HepG2 (cell line): Measurements from ENCODE around the gene ME3. TPM values are rescaled to one million over a fixed set of nuclear protein-coding genes. Genes with fewer than 3 reads are reported as not detected.
A peak's percentile ranks its signal among the peaks of the same experiment; 100 is the strongest.

ENCODE experiments used
- ATAC-seq: fragments of 200-7000 bp; cut with Tn5 transposase; 3 replicates; pipeline ENCODE4 v1.9.1; 2020; ENCODE audit warnings: mild to moderate bottlenecking, moderate library complexity
- BruUV-seq: library from RNA; stranded (reverse); fragments of 400-500 nt; replicated peaks from 2 replicates; lab custom pipeline; 2021; lab: Mats Ljungman, UMichigan
- CTCF ChIA-PET: fragments of 300-600 bp; formaldehyde crosslinking; extraction: SDS; loops from one replicate; lab custom pipeline; 2021; ENCODE audit warnings: low total read pairs, inconsistent platforms, low intra/inter-chr PET ratio; lab: Yijun Ruan, JAX
- POLR2A ChIA-PET: fragments of 350-600 bp; sonication (Branson Sonifier 250); formaldehyde crosslinking; loops from one replicate; lab custom pipeline; 2020; ENCODE audit warnings: antibody characterized with exemption, inconsistent platforms; lab: Yijun Ruan, JAX
- DNase-seq: peaks from one replicate; pipeline ENCODE4 v3.0.0-alpha.2; 2015; ENCODE audit warnings: low spot score
- FAIRE-seq: peaks from 3 replicates; lab custom pipeline; 2011; peaks lifted over from hg19 to GRCh38; lab: Jason Lieb, UNC
- H2AFZ ChIP-seq: one replicate; pipeline ENCODE4 v1.6.1; 2011; ENCODE audit warnings: low read length, inconsistent platforms
- H3K27ac ChIP-seq: fragments of 300-600 bp; 3 replicates; pipeline ENCODE4 v1.8.0; 2011; ENCODE audit warnings: mixed run types, mild to moderate bottlenecking, mixed read lengths, low read length, inconsistent platforms; ENCODE audit not compliant: insufficient read depth; ENCODE audit errors: extremely low read length
- H3K27me3 ChIP-seq, 2 experiments: fragments of 200-600 bp in 1 of 2; 2 replicates in 1 of 2; 3 replicates in 1 of 2; pipeline versions ENCODE4 v1.6.0 to v1.8.0; 2011; ENCODE audit warnings: low read length in 2 of 2, mild to moderate bottlenecking in 2 of 2, moderate library complexity in 2 of 2, inconsistent platforms in 1 of 2; ENCODE audit not compliant: insufficient read depth in 2 of 2, control insufficient read depth in 1 of 2
- H3K36me3 ChIP-seq, 2 experiments: fragments of 200-600 bp in 1 of 2; replicated peaks in 1 of 2; 2 replicates in 1 of 2; 3 replicates in 1 of 2; pipeline versions ENCODE4 v1.5.1 to v1.8.0; 2011; ENCODE audit warnings: low read length in 2 of 2, inconsistent platforms in 1 of 2; ENCODE audit not compliant: insufficient read depth in 2 of 2, control insufficient read depth in 1 of 2
- H3K4me1 ChIP-seq: 2 replicates; pipeline ENCODE4 v1.5.1; 2012; ENCODE audit warnings: low read length, inconsistent platforms; ENCODE audit not compliant: insufficient read depth
- H3K4me2 ChIP-seq: 2 replicates; pipeline ENCODE4 v1.6.0; 2011; ENCODE audit warnings: low read depth, low read length, inconsistent platforms
- H3K4me3 ChIP-seq, 3 experiments: fragments of 200-600 bp in 1 of 3; sonication (generic), shearing (Covaris generic) in 1 of 3; replicated peaks in 1 of 3; 2 replicates each; pipeline ENCODE4 v1.5.1; 2011 to 2016; ENCODE audit warnings: low read length in 3 of 3, inconsistent platforms in 2 of 3, low read depth in 2 of 3, mild to moderate bottlenecking in 2 of 3, control low read depth in 1 of 3, mixed read lengths in 1 of 3; ENCODE audit not compliant: insufficient read depth in 1 of 3
- H3K79me2 ChIP-seq: one replicate; pipeline ENCODE4 v1.6.1; 2011; ENCODE audit warnings: low read length, inconsistent platforms; ENCODE audit not compliant: insufficient read depth
- H3K9ac ChIP-seq: 2 replicates; pipeline ENCODE4 v1.6.0; 2011; ENCODE audit warnings: mild to moderate bottlenecking, low read depth, low read length, inconsistent platforms; ENCODE audit not compliant: insufficient read depth
- H3K9me3 ChIP-seq: 2 replicates; pipeline ENCODE4 v1.5.1; 2012; ENCODE audit warnings: mild to moderate bottlenecking, low read length
- H4K20me1 ChIP-seq: 2 replicates; pipeline ENCODE4 v1.6.0; 2011; ENCODE audit warnings: inconsistent platforms, mild to moderate bottlenecking, low read length, moderate library complexity; ENCODE audit not compliant: insufficient read depth
- FOSL2 ChIP-seq: sonication (generic); formaldehyde crosslinking; IDR thresholded peaks from 2 replicates; pipeline ENCODE4 v1.4.0; 2020; ENCODE audit warnings: missing genetic modification reagents
- FOXA3 ChIP-seq: IDR thresholded peaks from 2 replicates; pipeline ENCODE4 v1.6.1; 2016; ENCODE audit warnings: missing genetic modification reagents, missing compliant biosample characterization
- KMT2A ChIP-seq: sonication (generic); formaldehyde crosslinking; IDR thresholded peaks from 2 replicates; pipeline ENCODE4 v1.4.0; 2020; ENCODE audit warnings: missing genetic modification reagents
- NR2F2 ChIP-seq: IDR thresholded peaks from 2 replicates; pipeline ENCODE4 v1.6.1; 2012; ENCODE audit warnings: low read depth, inconsistent platforms, borderline replicate concordance
- PRMT3 ChIP-seq: sonication (generic); formaldehyde crosslinking; IDR thresholded peaks from 2 replicates; pipeline ENCODE4 v1.8.1; 2022; ENCODE audit warnings: low read depth, mild to moderate bottlenecking, moderate library complexity, missing genetic modification reagents, borderline replicate concordance
- SOX13 ChIP-seq, 3 experiments: fragments of 450-650 bp in 1 of 3; sonication (generic) in 1 of 3; formaldehyde crosslinking in 1 of 3; IDR thresholded peaks in 2 of 3; conservative IDR thresholded peaks in 1 of 3; 2 replicates each; pipeline versions ENCODE4 v1.5.0 to v1.6.1; 2016 to 2020; ENCODE audit warnings: antibody characterized with exemption in 1 of 3, mild to moderate bottlenecking in 1 of 3, missing compliant biosample characterization in 1 of 3, missing genetic modification reagents in 1 of 3, moderate library complexity in 1 of 3
- TRIM24 ChIP-seq: sonication (generic); formaldehyde crosslinking; IDR thresholded peaks from 2 replicates; pipeline ENCODE4 v1.8.0; 2022; ENCODE audit warnings: mild to moderate bottlenecking, missing genetic modification reagents
- U2AF1 ChIP-seq: fragments of 200-400 bp; formaldehyde crosslinking; optimal IDR thresholded peaks from 2 replicates; pipeline ENCODE3; 2017; ENCODE audit warnings: mild to moderate bottlenecking, low read depth, low read length
- ZFP82 ChIP-seq: sonication (generic); formaldehyde crosslinking; IDR thresholded peaks from 2 replicates; pipeline ENCODE4 v1.5.1; 2020; ENCODE audit warnings: mild to moderate bottlenecking, missing genetic modification reagents, borderline replicate concordance
- ZKSCAN1 ChIP-seq: fragments of 150-350 bp; IDR thresholded peaks from 2 replicates; pipeline ENCODE4 v1.6.1; 2014; ENCODE audit warnings: low read length
- ZSCAN20 ChIP-seq: sonication (generic); formaldehyde crosslinking; IDR thresholded peaks from 2 replicates; pipeline ENCODE4 v1.4.0; 2020; ENCODE audit warnings: missing genetic modification reagents, mild to moderate bottlenecking, borderline replicate concordance
- WGBS: methylation state at CpG from one replicate; pipeline ENCODE4 v1.1.6; 2017; ENCODE audit warnings: low lambda C conversion rate; 5-methylcytosine and 5-hydroxymethylcytosine counted together
- in situ Hi-C: cut with HindIII; loops from 2 replicates; pipeline ENCODE4 v1.10.0; 2017; ENCODE audit warnings: low pct_unique_long_range_greater_than_20kb; ENCODE audit not compliant: extremely low pct_ligation_motif_present
- intact Hi-C: fragments of 100-400 bp; cut with micrococcal nuclease; formaldehyde crosslinking; loops from one replicate; pipeline ENCODE4 v1.10.0; 2022; ENCODE audit not compliant: unreplicated experiment
- polyA plus RNA-seq, 8 experiments: library from polyadenylated mRNA; depleted of rRNA in 3 of 8; stranded (reverse) in 7 of 8; unstranded in 1 of 8; fragments of >200 nt; fragmentation: Illumina TruSeq in 4 of 8; extraction: Trizol in 4 of 8; gene quantifications; 2 replicates each; pipeline versions ENCODE4 v1.2.1 to v1.2.3, GENCODE V29; 2011 to 2016; ENCODE audit warnings: low read depth in 4 of 8, missing spikeins in 1 of 8, mixed read lengths in 1 of 8; ENCODE audit not compliant: insufficient read depth in 1 of 8
- total RNA-seq, 5 experiments: library from RNA; depleted of rRNA; stranded (reverse); fragments of >200 nt; fragmentation: Illumina TruSeq; extraction: Trizol; gene quantifications; 2 replicates each; pipeline ENCODE4 v1.2.3, GENCODE V29; 2016; ENCODE audit warnings: low read depth in 1 of 5
- TF ChIP-seq, protein P1 (sequence below): sonication (generic); formaldehyde crosslinking; IDR thresholded peaks from 2 replicates; pipeline ENCODE4 v1.9.0; 2021; ENCODE audit warnings: missing genetic modification reagents, borderline replicate concordance
- TF ChIP-seq, protein P2 (sequence below): IDR thresholded peaks from 2 replicates; pipeline ENCODE4 v1.6.1; 2016; ENCODE audit warnings: low read depth, missing genetic modification reagents, missing compliant biosample characterization

The ME3 gene
- total and polyA plus RNA-seq, 2 of the 13 experiments (the other 11 are each of a cell fraction or from before 2014, with no cell fraction given) = not detected

DNA sequence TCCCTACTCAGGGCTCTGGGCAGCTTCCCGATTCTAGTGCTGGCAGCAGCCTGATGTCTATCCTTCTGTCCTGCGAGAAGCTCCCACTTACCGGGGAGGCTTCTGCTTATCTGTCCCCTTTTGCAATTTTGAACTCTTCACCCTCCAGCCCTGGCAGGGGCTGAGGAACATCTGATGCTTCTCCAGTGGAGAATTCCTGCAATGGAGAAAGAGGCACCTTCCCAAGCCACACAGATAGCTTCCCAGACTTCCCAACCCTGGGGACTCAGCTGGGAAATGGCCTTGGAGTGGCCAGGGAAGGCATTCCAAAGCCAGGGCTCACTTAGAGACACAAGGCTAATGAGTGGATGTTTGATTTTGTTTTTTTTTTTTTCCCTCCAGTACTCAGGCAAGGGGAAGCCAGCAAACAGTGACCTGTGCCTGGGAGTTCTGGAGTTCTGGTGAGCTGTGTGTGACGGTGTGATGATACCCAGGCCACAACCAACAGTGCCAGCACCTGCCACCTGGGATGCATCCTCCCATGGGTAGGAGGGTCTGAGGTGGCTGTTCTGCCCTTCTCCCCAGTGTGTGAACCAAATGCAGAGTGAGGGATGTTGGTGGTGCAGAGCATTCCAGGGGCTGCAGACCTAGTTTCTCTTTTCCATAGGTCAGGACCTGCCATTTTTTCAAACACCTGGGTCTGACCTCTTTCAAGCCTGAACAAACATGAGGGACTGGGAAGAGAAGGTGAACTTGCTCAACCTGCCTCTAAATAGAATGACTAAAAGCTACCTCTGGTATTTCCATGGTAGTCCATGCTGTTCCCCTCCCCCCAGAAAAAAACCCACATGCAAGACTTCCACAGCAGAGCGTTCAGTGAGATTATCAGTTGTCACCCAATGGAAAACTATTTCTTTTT lies 202.7 kb downstream of the ME3 start:
- Histone ChIP-seq H3K36me3 (no peaks in the 10 kb centered on the region), H3K9me3 (no peaks in the 10 kb centered on the region), H3K4me1 (peaks cover 17% of the 10 kb centered on the region), H3K79me2 (no peaks in the 10 kb centered on the region), H3K27me3 (no peaks in the 10 kb centered on the region), H4K20me1 (no peaks in the 10 kb centered on the region), H3K4me2 (peak overlapping the region; percentile 16), H3K27ac (no peak overlapping the region), H3K4me3 (no peak overlapping the region), H2AFZ (no peak overlapping the region), H3K9ac (no peak overlapping the region)
- ChIA-PET POLR2A (interaction anchor here (0.6 to 1.6 kb wide), 4 partner anchors 8 to 15 kb away, joined by 3 to 11 read pairs (median 4); no protein-coding TSS in a partner anchor), CTCF (interaction anchor here (0.7 kb wide), 2 partner anchors 14 to 102 kb away, joined by 3 read pairs; no protein-coding TSS in a partner anchor)
- WGBS = 10% methylated on average over 5 of the region's 5 CpGs
- in situ Hi-C loops (no loop called here), intact Hi-C loops (no loop called here)
- ATAC-seq = peak; percentile 66
- FAIRE-seq = no peak
- BruUV-seq = no TSS peak
- peak; percentile 83 for DNase-seq
- TF ChIP-seq U2AF1 (no peak), ZFP82 (CRISPR knock-in tag) (no peak), FOXA3 (no peak), SOX13 (IDR thresholded peaks at IDR 0.05) (no peak), SOX13 (CRISPR knock-in tag; conservative IDR thresholded peaks at IDR 0.05 in 1 of 2, IDR thresholded peaks at IDR 0.05 in 1 of 2) (peak in 1 of 2 experiments; percentile 18; a peak in 1 of 4 replicates), FOSL2 (CRISPR knock-in tag) (0 out of 2 replicates have a peak, but pooled peaks have one; percentile 30), PRMT3 (CRISPR knock-in tag) (no peak), KMT2A (no peak), TRIM24 (CRISPR knock-in tag) (no peak), ZSCAN20 (CRISPR knock-in tag) (no peak), ZKSCAN1 (no peak), NR2F2 (peak; percentile 64; the same call in 1 of the 2 replicates)
- TF ChIP-seq, protein P1, sequence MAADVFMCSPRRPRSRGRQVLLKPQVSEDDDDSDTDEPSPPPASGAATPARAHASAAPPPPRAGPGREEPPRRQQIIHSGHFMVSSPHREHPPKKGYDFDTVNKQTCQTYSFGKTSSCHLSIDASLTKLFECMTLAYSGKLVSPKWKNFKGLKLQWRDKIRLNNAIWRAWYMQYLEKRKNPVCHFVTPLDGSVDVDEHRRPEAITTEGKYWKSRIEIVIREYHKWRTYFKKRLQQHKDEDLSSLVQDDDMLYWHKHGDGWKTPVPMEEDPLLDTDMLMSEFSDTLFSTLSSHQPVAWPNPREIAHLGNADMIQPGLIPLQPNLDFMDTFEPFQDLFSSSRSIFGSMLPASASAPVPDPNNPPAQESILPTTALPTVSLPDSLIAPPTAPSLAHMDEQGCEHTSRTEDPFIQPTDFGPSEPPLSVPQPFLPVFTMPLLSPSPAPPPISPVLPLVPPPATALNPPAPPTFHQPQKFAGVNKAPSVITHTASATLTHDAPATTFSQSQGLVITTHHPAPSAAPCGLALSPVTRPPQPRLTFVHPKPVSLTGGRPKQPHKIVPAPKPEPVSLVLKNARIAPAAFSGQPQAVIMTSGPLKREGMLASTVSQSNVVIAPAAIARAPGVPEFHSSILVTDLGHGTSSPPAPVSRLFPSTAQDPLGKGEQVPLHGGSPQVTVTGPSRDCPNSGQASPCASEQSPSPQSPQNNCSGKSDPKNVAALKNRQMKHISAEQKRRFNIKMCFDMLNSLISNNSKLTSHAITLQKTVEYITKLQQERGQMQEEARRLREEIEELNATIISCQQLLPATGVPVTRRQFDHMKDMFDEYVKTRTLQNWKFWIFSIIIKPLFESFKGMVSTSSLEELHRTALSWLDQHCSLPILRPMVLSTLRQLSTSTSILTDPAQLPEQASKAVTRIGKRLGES = no peak
- TF ChIP-seq, protein P2, sequence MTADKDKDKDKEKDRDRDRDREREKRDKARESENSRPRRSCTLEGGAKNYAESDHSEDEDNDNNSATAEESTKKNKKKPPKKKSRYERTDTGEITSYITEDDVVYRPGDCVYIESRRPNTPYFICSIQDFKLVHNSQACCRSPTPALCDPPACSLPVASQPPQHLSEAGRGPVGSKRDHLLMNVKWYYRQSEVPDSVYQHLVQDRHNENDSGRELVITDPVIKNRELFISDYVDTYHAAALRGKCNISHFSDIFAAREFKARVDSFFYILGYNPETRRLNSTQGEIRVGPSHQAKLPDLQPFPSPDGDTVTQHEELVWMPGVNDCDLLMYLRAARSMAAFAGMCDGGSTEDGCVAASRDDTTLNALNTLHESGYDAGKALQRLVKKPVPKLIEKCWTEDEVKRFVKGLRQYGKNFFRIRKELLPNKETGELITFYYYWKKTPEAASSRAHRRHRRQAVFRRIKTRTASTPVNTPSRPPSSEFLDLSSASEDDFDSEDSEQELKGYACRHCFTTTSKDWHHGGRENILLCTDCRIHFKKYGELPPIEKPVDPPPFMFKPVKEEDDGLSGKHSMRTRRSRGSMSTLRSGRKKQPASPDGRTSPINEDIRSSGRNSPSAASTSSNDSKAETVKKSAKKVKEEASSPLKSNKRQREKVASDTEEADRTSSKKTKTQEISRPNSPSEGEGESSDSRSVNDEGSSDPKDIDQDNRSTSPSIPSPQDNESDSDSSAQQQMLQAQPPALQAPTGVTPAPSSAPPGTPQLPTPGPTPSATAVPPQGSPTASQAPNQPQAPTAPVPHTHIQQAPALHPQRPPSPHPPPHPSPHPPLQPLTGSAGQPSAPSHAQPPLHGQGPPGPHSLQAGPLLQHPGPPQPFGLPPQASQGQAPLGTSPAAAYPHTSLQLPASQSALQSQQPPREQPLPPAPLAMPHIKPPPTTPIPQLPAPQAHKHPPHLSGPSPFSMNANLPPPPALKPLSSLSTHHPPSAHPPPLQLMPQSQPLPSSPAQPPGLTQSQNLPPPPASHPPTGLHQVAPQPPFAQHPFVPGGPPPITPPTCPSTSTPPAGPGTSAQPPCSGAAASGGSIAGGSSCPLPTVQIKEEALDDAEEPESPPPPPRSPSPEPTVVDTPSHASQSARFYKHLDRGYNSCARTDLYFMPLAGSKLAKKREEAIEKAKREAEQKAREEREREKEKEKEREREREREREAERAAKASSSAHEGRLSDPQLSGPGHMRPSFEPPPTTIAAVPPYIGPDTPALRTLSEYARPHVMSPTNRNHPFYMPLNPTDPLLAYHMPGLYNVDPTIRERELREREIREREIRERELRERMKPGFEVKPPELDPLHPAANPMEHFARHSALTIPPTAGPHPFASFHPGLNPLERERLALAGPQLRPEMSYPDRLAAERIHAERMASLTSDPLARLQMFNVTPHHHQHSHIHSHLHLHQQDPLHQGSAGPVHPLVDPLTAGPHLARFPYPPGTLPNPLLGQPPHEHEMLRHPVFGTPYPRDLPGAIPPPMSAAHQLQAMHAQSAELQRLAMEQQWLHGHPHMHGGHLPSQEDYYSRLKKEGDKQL = no peak
